Measurements from ENCODE around the gene ZNF117. TPM values are rescaled to one million over a fixed set of nuclear protein-coding genes. Genes with fewer than 3 reads are reported as not detected.
A peak's percentile ranks its signal among the peaks of the same experiment; 100 is the strongest.

ZNF117 gene
- total RNA-seq, 3 donors from 2014 or later: 3.8 to 7.0 (median 6.3) TPM

DNA sequence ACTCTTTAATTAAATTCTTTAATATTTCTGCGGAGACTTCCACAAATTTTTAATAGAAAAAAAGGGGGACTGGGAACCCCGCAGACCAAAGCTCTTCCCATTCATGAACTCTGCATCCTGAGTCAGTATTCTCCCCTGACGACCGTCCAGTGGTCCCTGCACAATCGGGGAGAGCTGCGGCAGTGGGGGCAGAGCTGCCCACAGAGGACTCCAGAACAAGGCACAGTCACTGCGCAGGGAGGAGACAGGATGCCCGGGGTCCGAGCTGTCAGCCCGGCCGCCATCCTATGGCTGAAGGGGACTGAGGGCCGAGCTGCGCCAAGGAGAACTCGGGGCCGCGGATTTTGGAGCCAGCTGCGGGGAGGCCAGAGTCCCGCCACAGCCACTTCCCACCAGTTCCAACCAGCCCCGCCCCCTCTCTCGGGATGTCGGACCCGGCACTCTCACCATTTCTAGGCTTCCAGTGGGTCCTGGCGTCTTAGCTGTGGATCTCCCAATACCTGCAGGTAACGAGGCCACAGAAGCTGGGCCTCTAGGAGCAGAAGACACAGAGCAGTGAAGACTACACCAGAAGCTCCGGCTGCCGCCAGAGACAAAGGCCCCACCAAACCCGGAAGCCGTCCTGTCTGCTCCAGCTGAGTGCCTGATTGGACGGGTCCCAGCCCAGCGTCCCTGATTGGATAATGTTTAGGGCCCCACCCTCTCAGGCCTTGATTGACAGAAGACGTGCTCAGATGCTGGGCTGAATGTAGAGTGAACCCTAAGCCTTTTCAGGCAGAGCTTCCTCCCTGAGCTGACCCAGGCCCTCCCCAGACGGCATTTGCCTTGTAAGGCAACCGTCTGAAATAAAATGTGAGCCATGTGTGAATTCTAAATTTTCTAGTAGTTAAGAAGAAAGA is 15.5 kb upstream of the ZNF117 start, which contains the start of gene ERV3-1:
Gene ERV3-1, minus strand, starts transcription at position 594 of the 899 bp plus-strand sequence. CDS start 13,661 bp downstream, outside the sequence.
- H3K4me3 ChIP-seq: peak within 1 kb of the TSS; percentile 61
- H3K36me3 ChIP-seq (ENCODE audit: low read depth): no peaks in the 10 kb centered on the region
- intact Hi-C loops (cut with DNase I, micrococcal nuclease): no loop called here
- DNase-seq (peak; percentile 92 to 97 (median 96)), ATAC-seq (peak; percentile 100)
- TF ChIP-seq, protein P1, sequence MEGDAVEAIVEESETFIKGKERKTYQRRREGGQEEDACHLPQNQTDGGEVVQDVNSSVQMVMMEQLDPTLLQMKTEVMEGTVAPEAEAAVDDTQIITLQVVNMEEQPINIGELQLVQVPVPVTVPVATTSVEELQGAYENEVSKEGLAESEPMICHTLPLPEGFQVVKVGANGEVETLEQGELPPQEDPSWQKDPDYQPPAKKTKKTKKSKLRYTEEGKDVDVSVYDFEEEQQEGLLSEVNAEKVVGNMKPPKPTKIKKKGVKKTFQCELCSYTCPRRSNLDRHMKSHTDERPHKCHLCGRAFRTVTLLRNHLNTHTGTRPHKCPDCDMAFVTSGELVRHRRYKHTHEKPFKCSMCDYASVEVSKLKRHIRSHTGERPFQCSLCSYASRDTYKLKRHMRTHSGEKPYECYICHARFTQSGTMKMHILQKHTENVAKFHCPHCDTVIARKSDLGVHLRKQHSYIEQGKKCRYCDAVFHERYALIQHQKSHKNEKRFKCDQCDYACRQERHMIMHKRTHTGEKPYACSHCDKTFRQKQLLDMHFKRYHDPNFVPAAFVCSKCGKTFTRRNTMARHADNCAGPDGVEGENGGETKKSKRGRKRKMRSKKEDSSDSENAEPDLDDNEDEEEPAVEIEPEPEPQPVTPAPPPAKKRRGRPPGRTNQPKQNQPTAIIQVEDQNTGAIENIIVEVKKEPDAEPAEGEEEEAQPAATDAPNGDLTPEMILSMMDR (IDR thresholded peaks at IDR 0.05): no peak
- H3K9me3 ChIP-seq: peaks cover 2% of the 10 kb centered on the region
- H3K4me1 ChIP-seq (ENCODE audit: low read depth): peaks cover 13% of the 10 kb centered on the region

DNA sequence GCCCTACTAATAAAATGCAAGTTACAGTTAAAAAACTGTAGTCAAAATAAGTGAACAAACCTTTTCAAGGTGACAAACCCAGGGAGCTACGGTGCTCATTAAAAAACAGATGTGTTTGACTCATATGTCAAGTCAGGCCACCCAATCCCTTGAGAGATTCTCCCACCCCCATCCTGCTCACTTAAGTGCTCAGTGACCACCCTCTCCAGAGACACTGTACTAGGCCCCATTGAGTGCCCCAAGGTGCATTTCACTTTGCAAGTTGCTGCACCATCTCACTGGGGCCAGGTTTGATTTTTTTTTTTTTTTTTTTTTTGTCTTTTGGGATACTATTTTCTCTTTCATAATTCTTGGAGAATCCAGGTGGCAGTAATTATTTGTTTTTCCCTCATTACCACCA is 13.7 kb upstream of the ZNF117 start:
- peaks cover 13% of the 10 kb centered on the region for H3K4me1 ChIP-seq (ENCODE audit: low read depth)
- DNase-seq: no peak
- H3K36me3 ChIP-seq (ENCODE audit: low read depth): no peaks in the 10 kb centered on the region
- H3K9me3 ChIP-seq: peaks cover 10% of the 10 kb centered on the region
- no peak for ATAC-seq
- TF ChIP-seq, protein P1 (IDR thresholded peaks at IDR 0.05): no peak
- intact Hi-C loops (cut with DNase I, micrococcal nuclease): no loop called here
- no peak overlapping the region for H3K4me3 ChIP-seq

DNA sequence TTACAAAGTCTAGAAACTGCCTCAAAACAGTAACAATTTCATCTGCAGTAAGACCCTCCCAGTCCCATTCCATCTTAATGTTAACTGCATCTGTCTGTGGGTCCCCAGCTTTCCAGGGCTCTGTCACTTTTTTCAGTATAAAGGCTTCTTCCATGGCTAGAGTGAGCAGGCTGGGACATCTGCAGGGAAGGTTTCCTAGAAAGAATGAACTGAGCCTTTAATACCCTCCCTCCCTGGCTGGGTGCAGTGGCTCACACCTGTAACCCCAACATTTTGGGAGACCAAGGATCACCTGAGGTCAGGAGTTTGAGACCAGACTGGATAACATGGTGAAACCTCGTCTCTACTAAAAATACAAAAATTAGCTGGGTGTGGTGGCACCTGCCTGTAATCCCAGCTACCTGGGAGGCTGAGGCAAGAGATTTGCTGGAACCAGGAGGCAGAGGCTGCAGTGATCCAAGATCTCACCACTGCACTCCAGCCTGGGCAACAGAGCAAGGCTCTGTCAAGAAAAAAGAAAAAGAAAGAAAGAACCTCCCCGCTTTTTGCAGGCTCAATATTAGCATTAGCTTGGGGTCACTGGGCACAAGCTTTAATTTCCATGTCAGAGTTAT is 12.2 kb upstream of the ZNF117 start:
- H3K36me3 ChIP-seq (ENCODE audit: low read depth): no peaks in the 10 kb centered on the region
- H3K4me1 ChIP-seq (ENCODE audit: low read depth): peaks cover 13% of the 10 kb centered on the region
- peaks cover 20% of the 10 kb centered on the region for H3K9me3 ChIP-seq
- intact Hi-C loops (cut with DNase I, micrococcal nuclease): no loop called here
- H3K4me3 ChIP-seq: no peak overlapping the region
- no peak for DNase-seq
- ATAC-seq: no peak
- TF ChIP-seq, protein P1 (IDR thresholded peaks at IDR 0.05): no peak

DNA sequence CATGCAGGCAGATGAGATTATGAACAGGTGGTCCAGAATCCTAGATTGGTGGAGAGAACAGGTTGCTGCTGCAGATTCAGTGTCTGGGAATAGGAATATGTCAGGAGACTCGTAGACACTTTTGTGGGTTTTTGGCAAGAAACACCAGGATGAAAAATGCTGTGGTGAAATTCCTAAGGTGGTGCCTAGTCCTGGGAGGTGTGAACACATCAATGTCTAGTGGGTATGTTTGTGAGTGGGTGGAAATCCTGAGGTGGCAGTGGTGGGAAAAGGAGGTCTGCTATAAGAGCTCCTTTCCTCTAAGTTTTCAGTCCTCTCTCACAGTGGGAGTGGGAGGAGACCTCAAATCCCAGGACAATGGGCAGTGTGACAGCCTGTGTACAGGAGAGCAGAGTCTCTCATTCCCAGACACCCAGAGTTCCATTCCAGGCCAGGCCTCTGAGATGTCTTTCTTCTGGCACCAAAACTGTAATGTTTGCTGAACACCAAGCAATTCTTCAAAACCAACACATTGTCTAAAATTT is 10.5 kb upstream of the ZNF117 start:
- Histone ChIP-seq H3K4me1 (ENCODE audit: low read depth) (peaks cover 13% of the 10 kb centered on the region), H3K9me3 (peaks cover 31% of the 10 kb centered on the region), H3K4me3 (no peak overlapping the region), H3K36me3 (ENCODE audit: low read depth) (no peaks in the 10 kb centered on the region)
- intact Hi-C loops (cut with DNase I, micrococcal nuclease): no loop called here
- no peak for ATAC-seq
- TF ChIP-seq, protein P1 (IDR thresholded peaks at IDR 0.05): no peak
- DNase-seq: no peak

DNA sequence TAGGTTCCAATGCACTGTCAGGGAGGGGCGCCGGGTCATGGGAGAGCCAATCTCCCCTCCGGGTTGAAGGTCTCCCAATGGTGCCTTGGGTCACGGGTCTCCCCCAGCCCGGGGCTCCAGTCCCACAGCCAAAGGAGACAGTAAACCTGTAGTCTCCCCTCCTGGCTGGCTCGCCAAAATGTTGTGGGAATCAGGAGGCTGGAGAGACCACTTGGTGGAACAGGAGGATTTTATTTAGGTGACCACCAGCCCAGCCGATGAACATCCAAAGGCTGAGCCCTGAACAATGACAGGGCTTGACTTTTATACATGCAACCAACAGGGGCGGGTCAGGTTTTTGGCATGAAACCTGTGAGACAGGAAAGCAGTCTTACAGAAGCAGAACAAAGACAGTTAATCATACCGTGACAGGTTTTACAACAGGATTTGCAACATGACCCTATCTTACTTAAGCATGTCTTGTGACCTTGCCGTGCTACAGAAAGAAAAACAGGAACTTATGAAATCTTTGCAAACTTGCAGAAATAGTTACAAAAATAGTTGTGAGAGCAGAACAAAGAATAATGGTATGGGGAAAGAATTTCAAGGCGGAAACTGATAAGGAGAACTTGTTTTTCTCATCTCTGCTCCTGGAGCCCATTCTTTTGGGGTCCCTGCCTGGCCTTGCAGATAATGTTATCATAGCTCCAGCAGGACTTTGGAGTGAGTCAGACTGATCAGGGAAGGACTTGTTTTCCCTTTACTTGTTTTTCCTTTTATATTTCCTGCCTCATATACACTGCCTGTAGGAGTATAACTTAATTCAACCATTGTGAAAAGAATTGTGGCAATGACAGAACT is 8.5 kb upstream of the ZNF117 start:
- no peak for DNase-seq
- no peaks in the 10 kb centered on the region for H3K36me3 ChIP-seq (ENCODE audit: low read depth)
- peaks cover 50% of the 10 kb centered on the region for H3K9me3 ChIP-seq
- TF ChIP-seq, protein P1 (IDR thresholded peaks at IDR 0.05): no peak
- H3K4me1 ChIP-seq (ENCODE audit: low read depth): no peaks in the 10 kb centered on the region
- no peak for ATAC-seq
- H3K4me3 ChIP-seq: no peak overlapping the region
- intact Hi-C loops (cut with DNase I, micrococcal nuclease): no loop called here

Measured in mucosa of descending colon (tissue), 3 donors.